Adrenal gland (tissue), 12 donors: ENCODE data around the gene FCRLA. TPM values are rescaled to one million over a fixed set of nuclear protein-coding genes. Genes with fewer than 3 reads are reported as not detected.

Source experiments
- DNase-seq, 7 donors: peaks; one replicate each; pipeline ENCODE4 v3.0.0-alpha.2; 2019 to 2020
- H3K27ac ChIP-seq, 5 donors: fragments of 200-600 bp; sonication (generic) in 4 of 5; 1 replicate in 3 of 5; 2 replicates in 2 of 5; pipeline versions ENCODE4 v1.5.1 to v1.8.0; 2016 to 2020; ENCODE audit warnings: mild to moderate bottlenecking in 1 of 5
- H3K27me3 ChIP-seq: fragments of 200-600 bp; 2 replicates; pipeline ENCODE4 v1.8.0; 2021
- H3K36me3 ChIP-seq, 2 donors: fragments of 200-600 bp; replicated peaks in 1 of 2; 1 replicate in 1 of 2; 2 replicates in 1 of 2; pipeline versions ENCODE4 v1.5.1 to v1.8.0; 2018 to 2022
- H3K4me1 ChIP-seq, 2 donors: fragments of 200-600 bp; replicated peaks in 1 of 2; 1 replicate in 1 of 2; 2 replicates in 1 of 2; pipeline versions ENCODE4 v1.5.1 to v1.8.0; 2018 to 2021
- H3K4me3 ChIP-seq, 4 donors: fragments of 200-600 bp; sonication (generic) in 3 of 4; one replicate each; pipeline ENCODE4 v1.5.1; 2016 to 2018
- H3K9me3 ChIP-seq, 3 donors: fragments of 200-600 bp; sonication (generic) in 1 of 3; replicated peaks in 1 of 3; 1 replicate in 2 of 3; 2 replicates in 1 of 3; pipeline versions ENCODE4 v1.5.1 to v1.8.0; 2016 to 2021
- POLR2A ChIP-seq, 2 donors: fragments of 450-650 bp; IDR thresholded peaks; one replicate each; pipeline ENCODE4 v1.6.1; 2017; ENCODE audit warnings: antibody characterized with exemption in 2 of 2, mild to moderate bottlenecking in 2 of 2, moderate library complexity in 1 of 2
- WGBS, 4 donors: extraction: QIAGEN DNeasy Blood & Tissue Kit in 2 of 4; methylation state at CpG; one replicate each; pipeline versions ENCODE4 v1.1.5 to v1.1.7; 2013 to 2017; 5-methylcytosine and 5-hydroxymethylcytosine counted together
- intact Hi-C, 2 donors: fragments of 100-400 bp; cut with DNase I; formaldehyde crosslinking; loops; one replicate each; pipeline versions ENCODE4 v1.14.1 to v1.15.0; 2022 to 2023
- polyA plus RNA-seq, 3 donors: library from polyadenylated mRNA; stranded (reverse); fragments of 200-250 nt in 2 of 3; fragments of 350-450 nt in 1 of 3; fragmentation: Illumina TruSeq in 1 of 3; extraction: RNeasy Lipid Tissue Mini Kit (QIAGEN cat#74804) in 1 of 3; gene quantifications; one replicate each; pipeline ENCODE4 v1.2.3, GENCODE V29; 2013 to 2014
- total RNA-seq, 9 donors: library from RNA; depleted of rRNA in 4 of 9; stranded (reverse); fragments of >200 nt in 4 of 9; fragments of 120-200 nt in 1 of 9; fragmentation: NEBNext Ultra II Directional in 1 of 9; extraction: Animal tissue kit (Norgen Biotek cat#: 25700) in 1 of 9; gene quantifications; one replicate each; pipeline versions ENCODE4 v1.1.0 to v1.2.4, GENCODE V29; 2013 to 2023
- TF ChIP-seq, protein P1 (sequence below), 6 experiments: fragments of 450-650 bp in 4 of 6; fragments of 200-600 bp in 2 of 6; sonication (generic) in 1 of 6; IDR thresholded peaks; 1 replicate in 5 of 6; 2 replicates in 1 of 6; pipeline versions ENCODE4 v1.5.1 to v1.8.0; 2016 to 2021; ENCODE audit warnings: antibody characterized with exemption in 6 of 6, mild to moderate bottlenecking in 2 of 6, moderate library complexity in 1 of 6
- donor health status: healthy with polysubstance abuse.
- donor health status: Bipolar disorder and iron deficiency.
- donor health status: DM: yes; HTN: yes; CAD: no.
- donor health status: DM: no; HTN: no; CAD: no.
- donor health status: DM: no; HTN: no; CAD: no.
- donor health status: DM: yes; HTN: yes; CAD: no.

FCRLA gene
- total and polyA plus RNA-seq, 12 donors = 0.03 to 28.0 (median 0.22) TPM; not detected in 6

DNA sequence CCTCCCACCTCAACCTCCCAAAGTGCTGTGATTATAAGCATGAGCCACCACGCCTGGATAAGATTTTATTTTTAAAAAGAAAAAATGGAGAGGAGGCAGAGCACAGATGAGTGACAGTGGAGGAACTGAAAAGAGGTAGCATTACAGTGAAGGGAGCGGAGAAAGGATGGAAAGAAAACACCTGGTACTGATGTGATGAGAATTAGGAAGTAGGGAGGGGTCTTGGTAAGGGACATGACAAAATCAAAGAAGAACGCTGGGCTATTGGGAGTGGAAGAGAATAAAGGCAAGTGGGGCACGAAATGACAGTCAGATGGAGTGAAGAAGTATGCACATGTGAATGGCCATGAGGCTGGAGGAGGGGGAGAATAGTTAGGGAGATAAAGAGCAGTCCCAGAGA is 2.3 kb downstream of the FCRLA start:
- TF ChIP-seq, protein P1, sequence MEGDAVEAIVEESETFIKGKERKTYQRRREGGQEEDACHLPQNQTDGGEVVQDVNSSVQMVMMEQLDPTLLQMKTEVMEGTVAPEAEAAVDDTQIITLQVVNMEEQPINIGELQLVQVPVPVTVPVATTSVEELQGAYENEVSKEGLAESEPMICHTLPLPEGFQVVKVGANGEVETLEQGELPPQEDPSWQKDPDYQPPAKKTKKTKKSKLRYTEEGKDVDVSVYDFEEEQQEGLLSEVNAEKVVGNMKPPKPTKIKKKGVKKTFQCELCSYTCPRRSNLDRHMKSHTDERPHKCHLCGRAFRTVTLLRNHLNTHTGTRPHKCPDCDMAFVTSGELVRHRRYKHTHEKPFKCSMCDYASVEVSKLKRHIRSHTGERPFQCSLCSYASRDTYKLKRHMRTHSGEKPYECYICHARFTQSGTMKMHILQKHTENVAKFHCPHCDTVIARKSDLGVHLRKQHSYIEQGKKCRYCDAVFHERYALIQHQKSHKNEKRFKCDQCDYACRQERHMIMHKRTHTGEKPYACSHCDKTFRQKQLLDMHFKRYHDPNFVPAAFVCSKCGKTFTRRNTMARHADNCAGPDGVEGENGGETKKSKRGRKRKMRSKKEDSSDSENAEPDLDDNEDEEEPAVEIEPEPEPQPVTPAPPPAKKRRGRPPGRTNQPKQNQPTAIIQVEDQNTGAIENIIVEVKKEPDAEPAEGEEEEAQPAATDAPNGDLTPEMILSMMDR (IDR thresholded peaks at IDR 0.05) = no peak
- TF ChIP-seq POLR2A (IDR thresholded peaks at IDR 0.05) = no peak
- Histone ChIP-seq H3K9me3 (no peaks in the 10 kb centered on the region), H3K36me3 (no peaks in the 10 kb centered on the region), H3K27me3 (no peaks in the 10 kb centered on the region), H3K4me3 (no peak overlapping the region), H3K27ac (no peak overlapping the region), H3K4me1 (no peaks in the 10 kb centered on the region)
- no peak for DNase-seq
- intact Hi-C loops = no loop called here
- WGBS, 4 donors = 79 to 82% (median 81%) methylated on average over 4 of the region's 4 CpGs

DNA sequence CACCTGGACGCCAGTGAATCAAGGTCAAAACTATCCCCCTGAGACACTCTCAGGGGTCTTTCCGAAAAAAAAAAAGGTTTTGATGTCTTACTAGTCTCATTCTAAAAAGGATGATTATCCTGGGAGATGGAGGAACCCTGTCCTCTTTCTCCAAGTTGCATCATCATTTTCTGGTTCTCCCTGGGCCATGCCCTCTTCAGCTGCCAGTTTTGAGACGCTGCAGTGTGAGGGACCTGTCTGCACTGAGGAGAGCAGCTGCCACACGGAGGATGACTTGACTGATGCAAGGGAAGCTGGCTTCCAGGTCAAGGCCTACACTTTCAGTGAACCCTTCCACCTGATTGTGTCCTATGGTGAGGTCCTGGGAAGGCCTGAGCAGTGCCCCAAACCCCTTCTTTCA is 3.5 kb downstream of the FCRLA start:
- WGBS, 4 donors = 68 to 78% (median 74%) methylated on average over 4 of the region's 4 CpGs
- intact Hi-C loops = no loop called here

DNA sequence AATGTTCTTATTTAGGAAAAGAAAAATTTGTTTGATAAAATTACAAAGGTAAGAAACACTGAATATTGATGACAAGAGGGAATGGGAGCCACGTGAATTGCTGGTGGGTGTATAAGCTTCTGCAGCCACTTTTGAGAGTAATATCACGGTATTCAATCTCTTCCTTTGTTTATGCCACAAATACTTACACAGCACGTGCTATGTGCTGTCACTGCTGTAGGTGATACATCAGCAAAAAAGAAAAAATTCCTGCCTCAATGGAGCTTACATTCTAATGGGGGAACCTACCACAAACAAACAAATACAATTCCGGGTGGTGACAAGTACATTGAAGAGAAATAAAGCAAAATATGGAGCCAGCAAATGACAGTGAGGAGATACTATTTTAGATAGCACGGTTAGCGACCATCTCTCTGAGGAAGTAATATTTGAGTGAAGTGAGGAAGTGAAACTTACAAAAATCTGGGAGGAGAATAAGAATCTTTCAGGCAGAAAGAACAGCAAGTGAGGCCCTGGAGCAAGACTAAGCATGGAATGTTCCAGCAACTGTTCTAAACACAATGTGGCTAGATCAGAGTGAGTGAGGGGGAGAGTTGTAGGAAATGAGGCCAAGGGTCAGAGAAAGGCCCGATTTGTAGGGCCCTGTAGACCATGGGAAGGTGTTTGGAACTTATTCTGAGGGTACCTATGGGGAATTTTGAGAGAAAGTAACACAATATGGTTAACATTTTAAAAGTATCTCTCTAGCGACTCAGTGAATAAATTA is 11.7 kb downstream of the FCRLA start:
- H3K4me1 ChIP-seq = no peaks in the 10 kb centered on the region
- DNase-seq = no peak
- no peaks in the 10 kb centered on the region for H3K36me3 ChIP-seq
- WGBS, 4 donors = 70 to 75% (median 74%) methylated on average over 8 of the region's 8 CpGs
- no peak overlapping the region for H3K27ac ChIP-seq
- H3K4me3 ChIP-seq = no peak overlapping the region
- no peak for TF ChIP-seq POLR2A (IDR thresholded peaks at IDR 0.05)
- TF ChIP-seq, protein P1 (IDR thresholded peaks at IDR 0.05) = no peak
- H3K9me3 ChIP-seq = no peaks in the 10 kb centered on the region
- intact Hi-C loops = no loop called here
- peaks cover 5% of the 10 kb centered on the region for H3K27me3 ChIP-seq

More for the DNA sequence above, 3.5 kb downstream of the FCRLA start:
- Histone ChIP-seq H3K4me3 (no peak overlapping the region), H3K9me3 (no peaks in the 10 kb centered on the region), H3K4me1 (no peaks in the 10 kb centered on the region), H3K27me3 (no peaks in the 10 kb centered on the region), H3K27ac (no peak overlapping the region), H3K36me3 (no peaks in the 10 kb centered on the region)
- TF ChIP-seq POLR2A (IDR thresholded peaks at IDR 0.05) = no peak
- TF ChIP-seq, protein P1 (IDR thresholded peaks at IDR 0.05) = no peak
- DNase-seq = no peak

DNA sequence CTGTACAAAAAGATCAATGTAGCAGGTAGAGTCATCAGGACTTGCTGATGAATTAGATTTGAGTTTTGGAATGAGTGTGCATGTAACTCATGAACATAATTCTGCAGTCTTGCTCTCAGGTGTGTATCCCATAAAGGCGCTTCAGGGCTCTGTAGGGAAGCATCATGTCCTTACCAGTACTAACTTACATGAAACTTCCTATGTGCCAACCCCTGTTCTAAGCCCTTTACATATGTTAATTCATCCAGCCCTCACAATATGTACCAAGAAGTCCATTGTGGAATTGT is 12.2 kb downstream of the FCRLA start:
- no peak overlapping the region for H3K27ac ChIP-seq
- WGBS, 4 donors = 75 to 100% (median 98%) methylated on average over 1 of the region's 1 CpG
- no peaks in the 10 kb centered on the region for H3K4me1 ChIP-seq
- H3K4me3 ChIP-seq = no peak overlapping the region
- H3K27me3 ChIP-seq = peaks cover 10% of the 10 kb centered on the region
- no peaks in the 10 kb centered on the region for H3K9me3 ChIP-seq
- TF ChIP-seq, protein P1 (IDR thresholded peaks at IDR 0.05) = no peak
- no peak for TF ChIP-seq POLR2A (IDR thresholded peaks at IDR 0.05)
- no peak for DNase-seq
- intact Hi-C loops = no loop called here
- H3K36me3 ChIP-seq = no peaks in the 10 kb centered on the region
